WTC11 (cell line): ENCODE measurements around the gene MYO7B. TPM values are rescaled to one million over a fixed set of nuclear protein-coding genes. Genes with fewer than 3 reads are reported as not detected.

Source experiments
- ATAC-seq: fragments of 200-7000 bp; cut with Tn5 transposase; 2 replicates; pipeline ENCODE4 v1.10.0; 2021; ENCODE audit warnings: mild to moderate bottlenecking, moderate library complexity
- CTCF ChIA-PET: fragments of 300-600 bp; sonication (Branson Sonifier 250); formaldehyde crosslinking; loops from one replicate; lab custom pipeline; 2021; ENCODE audit warnings: antibody characterized with exemption; lab: Charles Lee
- POLR2A ChIA-PET: fragments of 350-600 bp; sonication (Branson Sonifier 250); formaldehyde crosslinking; loops from one replicate; lab custom pipeline; 2021; ENCODE audit warnings: antibody characterized with exemption; lab: Charles Lee
- DNase-seq: peaks from one replicate; pipeline ENCODE4 v3.0.0; 2021; ENCODE audit warnings: low spot score
- H3K27ac Mint-ChIP-seq: 2 replicates; pipeline ENCODE4 v1.8.0; 2021; ENCODE audit warnings: mixed read lengths
- H3K27me3 Mint-ChIP-seq: 2 replicates; pipeline ENCODE4 v1.8.0; 2021; ENCODE audit warnings: low read depth, mild to moderate bottlenecking, moderate library complexity, mixed read lengths
- H3K36me3 Mint-ChIP-seq: 2 replicates; pipeline ENCODE4 v1.8.0; 2021; ENCODE audit warnings: mixed read lengths
- H3K4me1 Mint-ChIP-seq: 2 replicates; pipeline ENCODE4 v1.8.0; 2022; ENCODE audit warnings: mixed read lengths
- H3K4me3 Mint-ChIP-seq: 2 replicates; pipeline ENCODE4 v1.8.0; 2021; ENCODE audit warnings: mild to moderate bottlenecking, moderate library complexity, mixed read lengths
- H3K9me3 Mint-ChIP-seq: 2 replicates; pipeline ENCODE4 v1.8.0; 2021; ENCODE audit warnings: mixed read lengths
- AFF4 ChIP-seq: sonication (generic); formaldehyde crosslinking; IDR thresholded peaks from 2 replicates; pipeline ENCODE4 v1.8.1; 2023; ENCODE audit warnings: mild to moderate bottlenecking, missing genetic modification reagents, borderline replicate concordance
- ELF4 ChIP-seq: sonication (generic); formaldehyde crosslinking; IDR thresholded peaks from 2 replicates; pipeline ENCODE4 v1.8.1; 2022; ENCODE audit warnings: low read depth, mild to moderate bottlenecking, moderate library complexity, missing genetic modification reagents
- JAZF1 ChIP-seq: fragments of 250-450 bp; sonication (Bioruptor Pico); IDR thresholded peaks from 2 replicates; pipeline ENCODE4 v1.9.0; 2021; ENCODE audit warnings: moderate library complexity, mild to moderate bottlenecking, inconsistent platforms
- MLX ChIP-seq: sonication (generic); formaldehyde crosslinking; IDR thresholded peaks from 2 replicates; pipeline ENCODE4 v1.8.1; 2023; ENCODE audit warnings: mild to moderate bottlenecking, missing genetic modification reagents, moderate library complexity
- NFE2L1 ChIP-seq: sonication (generic); formaldehyde crosslinking; IDR thresholded peaks from 2 replicates; pipeline ENCODE4 v1.8.1; 2023; ENCODE audit warnings: missing genetic modification reagents
- RELA ChIP-seq: sonication (generic); formaldehyde crosslinking; IDR thresholded peaks from 2 replicates; pipeline ENCODE4 v1.8.1; 2022; ENCODE audit warnings: missing genetic modification reagents, mild to moderate bottlenecking, borderline replicate concordance
- SOX15 ChIP-seq: fragments of 250-450 bp; sonication (Bioruptor Pico); IDR thresholded peaks from 2 replicates; pipeline ENCODE4 v1.9.0; 2021; ENCODE audit warnings: mild to moderate bottlenecking
- SP1 ChIP-seq: sonication (generic); formaldehyde crosslinking; conservative IDR thresholded peaks from 2 replicates; pipeline ENCODE4 v1.8.1; 2022; ENCODE audit warnings: missing genetic modification reagents
- TCF7 ChIP-seq: sonication (generic); formaldehyde crosslinking; IDR thresholded peaks from 2 replicates; pipeline ENCODE4 v1.8.0; 2022; ENCODE audit warnings: mild to moderate bottlenecking, low read depth, missing genetic modification reagents, moderate library complexity
- TEAD1 ChIP-seq: sonication (generic); formaldehyde crosslinking; IDR thresholded peaks from 2 replicates; pipeline ENCODE4 v1.8.0; 2022; ENCODE audit warnings: mild to moderate bottlenecking, missing genetic modification reagents
- USF1 ChIP-seq: sonication (generic); formaldehyde crosslinking; IDR thresholded peaks from 2 replicates; pipeline ENCODE4 v1.8.0; 2022; ENCODE audit warnings: mild to moderate bottlenecking, missing genetic modification reagents
- USF2 ChIP-seq: sonication (generic); formaldehyde crosslinking; IDR thresholded peaks from 2 replicates; pipeline ENCODE4 v1.8.1; 2023; ENCODE audit warnings: mild to moderate bottlenecking, missing genetic modification reagents, moderate library complexity
- ZBTB43 ChIP-seq: sonication (generic); formaldehyde crosslinking; IDR thresholded peaks from 2 replicates; pipeline ENCODE4 v1.8.1; 2023; ENCODE audit warnings: mild to moderate bottlenecking, missing genetic modification reagents
- ZMAT4 ChIP-seq: fragments of 250-450 bp; sonication (Bioruptor Pico); IDR thresholded peaks from 2 replicates; pipeline ENCODE4 v1.9.0; 2021; ENCODE audit warnings: mild to moderate bottlenecking
- ZNF121 ChIP-seq: sonication (generic); formaldehyde crosslinking; IDR thresholded peaks from 2 replicates; pipeline ENCODE4 v1.8.0; 2023; ENCODE audit warnings: missing genetic modification reagents
- ZNF396 ChIP-seq: fragments of 250-450 bp; sonication (Bioruptor Pico); IDR thresholded peaks from 2 replicates; pipeline ENCODE4 v1.8.0; 2021; ENCODE audit warnings: mild to moderate bottlenecking, moderate library complexity, borderline replicate concordance
- ZNF416 ChIP-seq: fragments of 250-450 bp; sonication (Bioruptor Pico); IDR thresholded peaks from 2 replicates; pipeline ENCODE4 v1.9.0; 2021; ENCODE audit warnings: mild to moderate bottlenecking, inconsistent platforms
- ZNF425 ChIP-seq: fragments of 250-450 bp; sonication (Bioruptor Pico); conservative IDR thresholded peaks from 2 replicates; pipeline ENCODE4 v1.9.0; 2021; ENCODE audit warnings: mild to moderate bottlenecking
- ZNF512 ChIP-seq: sonication (generic); formaldehyde crosslinking; IDR thresholded peaks from 2 replicates; pipeline ENCODE4 v1.8.1; 2022; ENCODE audit warnings: missing genetic modification reagents, borderline replicate concordance
- total RNA-seq: library from RNA; stranded (reverse); gene quantifications from 3 replicates; pipeline ENCODE4 v1.2.3, GENCODE V29; 2021

The MYO7B gene
- total RNA-seq, 1 experiment from 2014 or later, result not detected

- ChIA-PET POLR2A (no interaction called here), CTCF (interaction anchor here (0.9 to 1.5 kb wide), 3 partner anchors 23 to 81 kb away, joined by 3 to 4 read pairs (median 3); no protein-coding TSS in a partner anchor)
- Mint-ChIP-seq H3K4me3 (no peak overlapping the region), H3K27ac (no peak overlapping the region), H3K9me3 (peaks cover 21% of the 10 kb centered on the region), H3K27me3 (no peaks in the 10 kb centered on the region), H3K36me3 (peaks cover 4% of the 10 kb centered on the region; the same call in 1 of the 2 replicates), H3K4me1 (no peaks in the 10 kb centered on the region)
- TF ChIP-seq JAZF1 (CRISPR knock-in tag) (no peak), USF1 (CRISPR knock-in tag) (no peak), RELA (CRISPR knock-in tag) (no peak), TCF7 (CRISPR knock-in tag) (no peak), AFF4 (CRISPR knock-in tag) (no peak), SOX15 (CRISPR knock-in tag) (no peak), MLX (CRISPR knock-in tag) (no peak), ZNF512 (CRISPR knock-in tag) (no peak), ELF4 (CRISPR knock-in tag) (no peak), SP1 (no peak), ZNF396 (CRISPR knock-in tag) (no peak), ZNF416 (no peak), NFE2L1 (CRISPR knock-in tag) (no peak)
- DNase-seq (no peak), ATAC-seq (no peak)
Measured at GRCh38 chr2:127614731-127615130, 79.2 kb downstream of the MYO7B start.

- ATAC-seq, result no peak
- peaks cover 21% of the 10 kb centered on the region for H3K9me3 Mint-ChIP-seq
- no peaks in the 10 kb centered on the region for H3K4me1 Mint-ChIP-seq
- no peak overlapping the region for H3K4me3 Mint-ChIP-seq
- no peak overlapping the region for H3K27ac Mint-ChIP-seq
- no peaks in the 10 kb centered on the region for H3K27me3 Mint-ChIP-seq
- DNase-seq, result no peak
- ChIA-PET CTCF (interaction anchor here (0.9 to 1.5 kb wide), 2 partner anchors 24 to 80 kb away, joined by 3 read pairs; no protein-coding TSS in a partner anchor), POLR2A (no interaction called here)
- H3K36me3 Mint-ChIP-seq, result peaks cover 4% of the 10 kb centered on the region; the same call in 1 of the 2 replicates
- TF ChIP-seq ZBTB43 (no peak), ZNF425 (CRISPR knock-in tag) (no peak), ZNF121 (no peak), TEAD1 (CRISPR knock-in tag) (no peak), ZMAT4 (CRISPR knock-in tag) (no peak), USF2 (no peak), NFE2L1 (CRISPR knock-in tag) (no peak), TCF7 (CRISPR knock-in tag) (no peak)
Measured at GRCh38 chr2:127615511-127616166, 80.2 kb downstream of the MYO7B start.
